ENCODE results near the gene TALDO1.

The TALDO1 gene

DNA sequence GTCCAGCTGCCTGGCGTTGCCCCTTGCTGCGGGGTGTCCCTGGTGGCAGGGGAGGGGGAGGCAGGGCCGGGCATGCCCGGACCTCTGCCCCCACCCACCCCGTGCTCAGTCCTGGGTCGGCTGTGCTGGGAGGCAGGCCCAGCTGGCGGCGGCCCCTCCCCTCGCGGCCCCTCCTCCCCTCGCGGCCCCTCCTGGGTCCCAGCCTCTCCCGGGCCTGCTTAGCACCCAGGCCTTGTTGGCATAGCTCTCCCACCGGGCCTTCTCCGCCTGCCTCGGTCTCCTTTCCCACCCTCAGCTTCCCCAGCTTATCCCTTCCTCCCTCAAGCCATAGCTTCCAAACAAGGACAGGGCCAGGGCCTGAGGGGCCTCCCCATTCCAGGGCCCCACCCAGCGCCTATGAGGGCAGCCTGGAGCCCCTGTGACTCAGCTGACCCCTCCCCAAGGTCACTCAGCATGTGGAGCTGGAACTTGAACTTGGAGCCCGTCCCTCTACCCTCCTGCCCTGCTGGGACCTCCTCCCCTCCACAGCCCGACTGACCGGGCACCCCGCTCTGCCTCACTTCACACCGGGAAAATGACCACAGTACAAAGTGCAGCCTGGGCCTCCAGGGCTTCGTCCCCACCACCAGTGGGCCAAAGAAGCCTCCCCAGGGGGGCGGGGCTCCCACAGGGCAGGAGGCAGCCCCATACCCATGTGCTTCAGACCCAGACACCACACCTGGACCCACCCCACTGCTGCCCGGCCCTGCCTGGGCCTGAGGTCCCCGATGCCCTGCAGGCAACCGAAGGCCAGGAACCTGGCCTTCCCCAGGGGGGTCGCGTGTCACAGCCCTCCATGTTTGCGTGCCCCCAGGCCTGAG, 40.1 kb upstream of the TALDO1 start:
- H3K27ac Mint-ChIP-seq, result no peak overlapping the region
- H3K4me3 Mint-ChIP-seq, result no peak overlapping the region
- H3K36me3 Mint-ChIP-seq (ENCODE audit: low read depth), result no peaks in the 10 kb centered on the region
- peaks cover 14% of the 10 kb centered on the region for H3K27me3 Mint-ChIP-seq
- H3K9me3 Mint-ChIP-seq, result no peaks in the 10 kb centered on the region
- H3K4me1 Mint-ChIP-seq (ENCODE audit: low read depth), result peaks cover 3% of the 10 kb centered on the region

DNA sequence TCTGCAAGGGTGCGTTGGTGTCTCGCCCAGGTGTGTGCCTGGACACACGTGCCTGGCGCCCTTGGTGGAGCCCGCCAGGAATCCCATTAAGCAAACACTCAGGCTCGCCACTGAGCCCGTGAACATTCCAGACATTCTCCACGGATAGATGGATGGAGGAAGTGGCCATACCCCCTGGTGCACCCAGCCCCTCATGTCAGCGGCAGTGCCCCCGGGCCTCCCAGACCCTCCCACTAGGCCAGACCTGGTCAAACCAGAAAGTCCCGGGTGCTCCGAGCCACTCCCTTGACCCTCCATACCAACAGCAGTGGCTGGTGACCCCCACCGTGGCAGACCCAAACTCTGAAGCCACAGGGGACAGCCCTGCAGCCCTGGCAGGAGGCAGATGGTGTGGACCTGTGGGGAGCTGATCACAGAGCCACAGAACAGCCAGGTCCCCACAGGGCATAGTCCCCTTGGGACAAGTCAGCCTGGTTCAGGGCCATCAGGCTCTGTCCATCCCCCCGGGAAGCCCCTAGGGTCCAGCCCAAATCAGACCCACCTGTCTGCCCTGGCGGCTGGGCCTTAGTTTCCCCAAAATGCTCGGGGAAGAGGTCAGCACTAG, 39.3 kb upstream of the TALDO1 start:
- H3K4me3 Mint-ChIP-seq, result no peak overlapping the region
- peaks cover 14% of the 10 kb centered on the region for H3K27me3 Mint-ChIP-seq
- H3K36me3 Mint-ChIP-seq (ENCODE audit: low read depth), result no peaks in the 10 kb centered on the region
- H3K9me3 Mint-ChIP-seq, result no peaks in the 10 kb centered on the region
- H3K4me1 Mint-ChIP-seq (ENCODE audit: low read depth), result peaks cover 3% of the 10 kb centered on the region
- no peak overlapping the region for H3K27ac Mint-ChIP-seq

DNA sequence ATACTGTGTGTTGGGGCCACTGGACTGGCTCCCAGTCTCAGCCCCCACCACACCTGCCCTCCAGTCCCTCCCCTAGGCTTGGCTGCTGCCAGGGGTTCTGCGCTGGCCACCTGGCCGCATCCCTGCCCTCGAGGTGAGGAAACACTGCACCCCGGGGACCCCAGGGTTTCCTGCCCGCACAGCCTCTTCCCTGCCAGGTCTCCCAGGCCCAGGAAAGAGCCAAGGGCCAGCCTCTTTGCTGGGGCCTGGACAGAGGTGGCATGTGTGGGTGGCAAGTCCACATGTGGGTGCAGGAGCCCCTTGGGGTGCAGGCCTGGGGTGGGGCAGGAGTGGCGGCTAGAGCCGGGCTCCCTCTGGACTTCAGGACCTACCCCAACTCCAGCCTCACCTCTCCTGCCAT, 38.8 kb upstream of the TALDO1 start:
- H3K4me3 Mint-ChIP-seq, result no peak overlapping the region
- no peak overlapping the region for H3K27ac Mint-ChIP-seq
- H3K4me1 Mint-ChIP-seq (ENCODE audit: low read depth), result peaks cover 3% of the 10 kb centered on the region
- peaks cover 14% of the 10 kb centered on the region for H3K27me3 Mint-ChIP-seq
- H3K36me3 Mint-ChIP-seq (ENCODE audit: low read depth), result no peaks in the 10 kb centered on the region
- H3K9me3 Mint-ChIP-seq, result no peaks in the 10 kb centered on the region

DNA sequence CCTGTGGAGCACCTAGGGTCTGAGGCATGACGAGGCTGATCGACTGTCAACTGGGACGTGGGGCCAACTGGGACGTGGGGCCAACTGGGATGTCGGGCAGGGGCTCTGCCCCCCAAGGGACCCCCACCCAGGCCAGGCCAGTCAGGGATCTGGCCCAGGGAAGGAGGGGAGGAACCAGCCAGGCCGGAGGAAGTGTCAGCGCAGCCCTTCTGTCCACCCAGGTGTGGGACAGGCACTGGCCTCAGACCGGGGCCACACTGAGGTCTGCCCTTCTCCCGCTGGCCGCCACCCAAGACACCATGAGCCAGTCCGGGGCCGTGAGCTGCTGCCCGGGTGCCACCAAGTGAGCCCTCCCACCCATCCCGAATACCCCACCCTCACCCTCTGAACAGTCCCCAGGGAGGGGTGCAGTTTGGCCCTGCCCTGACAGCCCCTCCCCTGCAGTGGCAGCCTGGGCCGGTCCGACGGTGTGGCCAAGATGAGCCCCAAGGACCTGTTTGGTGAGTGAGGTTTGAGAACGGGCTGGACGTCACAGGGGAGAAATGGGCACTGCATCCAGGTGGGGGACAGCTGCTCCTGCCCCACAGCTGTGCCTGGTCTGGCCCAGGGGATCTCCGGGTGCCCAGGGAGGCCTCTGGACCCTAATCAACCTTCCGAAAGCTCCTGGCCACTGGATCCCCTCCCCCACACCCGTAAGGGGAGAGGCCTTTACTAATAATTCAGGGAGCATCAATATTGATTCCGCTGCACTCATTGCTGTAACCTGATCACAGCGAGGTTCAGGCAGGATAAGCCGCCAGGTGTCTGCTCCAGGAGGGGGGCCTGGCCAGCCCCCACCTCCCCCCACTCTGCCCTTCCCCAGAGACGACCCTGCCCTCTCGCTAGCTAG, 37.9 kb upstream of the TALDO1 start:
- no peaks in the 10 kb centered on the region for H3K9me3 Mint-ChIP-seq
- no peak overlapping the region for H3K27ac Mint-ChIP-seq
- peaks cover 14% of the 10 kb centered on the region for H3K27me3 Mint-ChIP-seq
- no peaks in the 10 kb centered on the region for H3K4me1 Mint-ChIP-seq (ENCODE audit: low read depth)
- no peak overlapping the region for H3K4me3 Mint-ChIP-seq
- H3K36me3 Mint-ChIP-seq (ENCODE audit: low read depth), result no peaks in the 10 kb centered on the region

DNA sequence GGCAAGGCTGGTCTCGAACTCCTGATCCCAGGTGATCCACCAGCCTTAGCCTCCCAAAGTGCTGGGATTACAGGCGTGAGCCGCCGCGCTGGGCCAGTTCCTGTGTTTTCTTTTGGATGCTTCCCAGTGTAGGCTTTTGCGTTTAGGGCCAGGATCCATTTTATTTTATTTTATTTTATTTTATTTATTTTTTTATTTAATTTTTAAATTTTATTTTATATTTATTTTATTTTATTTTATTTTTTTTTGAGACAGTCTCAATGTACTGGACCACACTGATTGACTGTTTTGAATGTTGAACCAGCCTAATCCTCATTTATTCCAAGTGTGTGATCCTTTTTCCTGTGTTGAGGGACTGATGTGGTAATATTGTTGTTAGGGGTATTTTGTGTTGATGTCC, 32.8 kb upstream of the TALDO1 start:
- no peak overlapping the region for H3K4me3 Mint-ChIP-seq
- H3K4me1 Mint-ChIP-seq (ENCODE audit: low read depth), result no peaks in the 10 kb centered on the region

DNA sequence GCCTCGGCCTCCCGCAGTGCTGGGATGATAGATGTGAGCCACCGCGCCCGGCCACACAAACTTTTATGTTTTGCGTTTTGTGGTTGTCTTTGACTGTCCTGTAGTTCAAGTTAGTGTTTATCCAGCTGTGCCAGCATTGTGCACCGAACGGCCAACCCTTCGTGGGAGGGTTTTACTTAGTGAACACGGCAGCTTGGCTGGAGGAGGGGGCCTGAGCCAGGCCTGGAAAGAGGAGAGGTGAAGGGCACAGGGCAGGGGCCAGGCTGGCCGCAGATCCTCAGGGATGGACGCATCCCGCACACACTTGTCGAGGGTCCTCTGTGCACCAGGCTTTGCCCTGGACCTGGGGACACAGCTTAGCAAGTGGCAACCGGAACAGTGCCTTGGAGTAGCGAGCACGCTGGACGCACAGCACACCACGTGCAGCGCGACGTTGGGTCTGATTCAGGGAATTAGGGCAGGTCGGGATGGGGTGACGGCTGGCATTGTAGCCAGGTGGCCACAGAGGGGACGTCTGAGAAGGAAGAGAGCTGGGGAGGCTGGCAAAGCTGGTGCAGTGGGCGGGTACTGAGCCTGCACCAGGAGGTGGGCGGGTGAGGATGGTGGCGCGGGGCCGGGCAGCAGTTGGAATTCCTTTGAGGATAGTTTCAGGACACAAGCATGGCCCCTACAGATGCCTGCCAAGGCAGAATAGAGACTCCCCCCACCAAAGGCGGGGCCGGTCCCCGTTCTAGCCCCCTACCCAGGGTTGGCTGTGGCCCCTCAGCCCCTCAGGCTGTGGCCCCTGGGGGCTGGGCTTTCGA, 27.8 kb upstream of the TALDO1 start:
- Mint-ChIP-seq H3K9me3 (no peaks in the 10 kb centered on the region), H3K4me3 (no peak overlapping the region), H3K4me1 (ENCODE audit: low read depth) (peaks cover 15% of the 10 kb centered on the region), H3K36me3 (ENCODE audit: low read depth) (no peaks in the 10 kb centered on the region), H3K27me3 (peaks cover 19% of the 10 kb centered on the region), H3K27ac (no peak overlapping the region)

More for the DNA sequence above, 32.8 kb upstream of the TALDO1 start:
- Mint-ChIP-seq H3K27ac (no peak overlapping the region), H3K36me3 (ENCODE audit: low read depth) (no peaks in the 10 kb centered on the region), H3K27me3 (peaks cover 19% of the 10 kb centered on the region), H3K9me3 (no peaks in the 10 kb centered on the region)

DNA sequence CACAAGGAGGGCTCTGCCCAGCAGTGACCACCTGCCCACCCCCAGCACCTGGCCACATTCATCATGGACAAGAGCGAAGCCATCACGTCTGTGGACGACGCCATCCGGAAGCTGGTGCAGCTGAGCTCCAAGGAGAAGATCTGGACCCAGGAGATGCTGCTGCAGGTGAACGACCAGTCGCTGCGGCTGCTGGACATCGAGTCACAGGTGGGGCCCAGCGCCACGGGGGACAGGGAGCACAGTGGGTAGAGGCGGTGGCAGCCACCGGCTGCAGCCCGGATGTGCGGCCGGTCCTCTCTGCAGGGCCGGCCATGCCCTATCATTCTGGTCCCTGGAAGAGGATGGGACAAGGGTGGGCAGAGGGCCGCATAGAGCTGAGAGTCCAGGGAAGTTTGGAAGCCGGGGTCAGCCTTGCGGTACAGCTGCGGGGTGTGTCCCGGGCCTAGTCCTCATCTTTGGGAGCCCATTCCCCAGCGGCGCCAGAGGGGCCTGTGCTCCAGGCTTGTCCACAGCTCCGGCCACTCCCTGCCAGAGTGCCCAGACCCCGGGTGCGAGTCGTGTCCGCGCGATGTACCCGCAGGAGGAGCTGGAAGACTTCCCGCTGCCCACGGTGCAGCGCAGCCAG, 27.1 kb upstream of the TALDO1 start:
- H3K27ac Mint-ChIP-seq, result no peak overlapping the region
- H3K36me3 Mint-ChIP-seq (ENCODE audit: low read depth), result no peaks in the 10 kb centered on the region
- H3K27me3 Mint-ChIP-seq, result peaks cover 15% of the 10 kb centered on the region
- peaks cover 18% of the 10 kb centered on the region for H3K4me1 Mint-ChIP-seq (ENCODE audit: low read depth)
- no peak overlapping the region for H3K4me3 Mint-ChIP-seq
- no peaks in the 10 kb centered on the region for H3K9me3 Mint-ChIP-seq

DNA sequence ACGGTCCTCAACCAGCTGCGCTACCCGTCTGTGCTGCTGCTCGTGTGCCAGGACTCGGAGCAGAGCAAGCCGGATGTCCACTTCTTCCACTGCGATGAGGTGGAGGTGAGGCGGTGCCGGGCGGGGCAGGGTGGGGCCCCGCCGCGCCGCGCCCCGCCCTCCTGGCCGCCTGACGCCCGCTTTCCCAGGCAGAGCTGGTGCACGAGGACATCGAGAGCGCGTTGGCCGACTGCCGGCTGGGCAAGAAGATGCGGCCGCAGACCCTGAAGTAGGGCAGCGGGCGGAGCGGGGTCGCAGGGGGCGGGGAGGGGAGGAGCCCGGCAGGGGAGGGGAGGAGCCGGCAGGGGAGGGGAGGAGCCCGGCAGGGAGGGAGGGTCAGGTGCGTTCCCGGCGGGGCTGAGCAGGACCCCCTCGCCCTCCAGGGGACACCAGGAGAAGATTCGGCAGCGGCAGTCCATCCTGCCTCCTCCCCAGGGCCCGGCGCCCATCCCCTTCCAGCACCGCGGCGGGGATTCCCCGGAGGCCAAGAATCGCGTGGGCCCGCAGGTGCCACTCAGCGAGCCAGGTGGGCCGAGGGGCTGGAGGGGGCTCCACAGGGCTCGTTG, 26.5 kb upstream of the TALDO1 start:
- peaks cover 18% of the 10 kb centered on the region for H3K27me3 Mint-ChIP-seq
- H3K4me1 Mint-ChIP-seq (ENCODE audit: low read depth), result peaks cover 18% of the 10 kb centered on the region
- no peak overlapping the region for H3K27ac Mint-ChIP-seq
- H3K4me3 Mint-ChIP-seq, result no peak overlapping the region
- H3K9me3 Mint-ChIP-seq, result no peaks in the 10 kb centered on the region
- no peaks in the 10 kb centered on the region for H3K36me3 Mint-ChIP-seq (ENCODE audit: low read depth)

DNA sequence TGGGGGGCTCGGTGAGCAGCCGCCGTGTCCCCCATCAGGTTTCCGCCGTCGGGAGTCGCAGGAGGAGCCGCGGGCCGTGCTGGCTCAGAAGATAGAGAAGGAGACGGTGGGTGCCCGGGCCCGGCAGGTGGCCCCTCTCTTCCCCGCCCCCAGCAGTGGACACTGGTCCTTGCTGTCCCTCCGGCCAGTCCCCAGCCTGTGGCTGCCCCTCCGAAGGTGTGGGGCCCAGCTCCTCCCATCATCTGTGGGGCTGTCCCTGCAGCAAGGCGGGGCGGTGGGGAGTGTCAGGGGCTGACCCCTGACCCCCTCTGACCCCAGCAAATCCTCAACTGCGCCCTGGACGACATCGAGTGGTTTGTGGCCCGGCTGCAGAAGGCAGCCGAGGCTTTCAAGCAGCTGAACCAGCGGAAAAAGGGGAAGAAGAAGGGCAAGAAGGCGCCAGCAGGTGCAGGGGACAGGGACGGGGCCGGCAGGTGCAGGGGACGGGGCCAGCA, 26.0 kb upstream of the TALDO1 start:
- H3K4me1 Mint-ChIP-seq (ENCODE audit: low read depth), result peaks cover 18% of the 10 kb centered on the region
- H3K36me3 Mint-ChIP-seq (ENCODE audit: low read depth), result no peaks in the 10 kb centered on the region
- no peak overlapping the region for H3K27ac Mint-ChIP-seq
- H3K9me3 Mint-ChIP-seq, result no peaks in the 10 kb centered on the region
- peak overlapping the region; percentile 52 for H3K4me3 Mint-ChIP-seq
- peaks cover 18% of the 10 kb centered on the region for H3K27me3 Mint-ChIP-seq

DNA sequence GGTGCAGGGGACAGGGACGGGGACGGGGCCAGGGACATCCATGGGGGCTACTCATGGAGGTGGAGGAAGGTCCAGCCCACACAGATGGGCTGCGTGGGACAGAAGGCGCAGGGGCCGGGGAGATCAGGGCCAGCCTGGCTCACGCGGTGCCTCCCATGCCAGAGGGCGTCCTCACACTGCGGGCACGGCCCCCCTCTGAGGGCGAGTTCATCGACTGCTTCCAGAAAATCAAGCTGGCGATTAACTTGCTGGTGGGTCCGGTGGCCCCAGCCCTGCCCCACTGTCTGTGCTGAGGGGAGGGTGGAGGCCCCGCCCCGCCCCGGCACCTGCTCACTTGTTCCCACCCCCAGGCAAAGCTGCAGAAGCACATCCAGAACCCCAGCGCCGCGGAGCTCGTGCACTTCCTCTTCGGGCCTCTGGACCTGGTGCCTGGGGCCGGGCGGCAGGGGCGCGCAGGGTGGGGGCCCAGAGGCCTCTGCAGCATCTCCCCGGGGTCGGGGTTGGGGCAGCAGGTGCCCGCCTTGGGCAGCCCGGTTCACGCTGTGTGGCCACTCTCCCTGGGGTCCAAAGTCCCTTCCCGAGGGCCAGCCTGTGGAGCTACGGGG, 25.4 kb upstream of the TALDO1 start:
- no peaks in the 10 kb centered on the region for H3K9me3 Mint-ChIP-seq
- H3K4me3 Mint-ChIP-seq, result peak overlapping the region; percentile 52
- no peaks in the 10 kb centered on the region for H3K36me3 Mint-ChIP-seq (ENCODE audit: low read depth)
- H3K27ac Mint-ChIP-seq, result no peak overlapping the region
- H3K27me3 Mint-ChIP-seq, result peaks cover 18% of the 10 kb centered on the region
- peaks cover 22% of the 10 kb centered on the region for H3K4me1 Mint-ChIP-seq (ENCODE audit: low read depth)

DNA sequence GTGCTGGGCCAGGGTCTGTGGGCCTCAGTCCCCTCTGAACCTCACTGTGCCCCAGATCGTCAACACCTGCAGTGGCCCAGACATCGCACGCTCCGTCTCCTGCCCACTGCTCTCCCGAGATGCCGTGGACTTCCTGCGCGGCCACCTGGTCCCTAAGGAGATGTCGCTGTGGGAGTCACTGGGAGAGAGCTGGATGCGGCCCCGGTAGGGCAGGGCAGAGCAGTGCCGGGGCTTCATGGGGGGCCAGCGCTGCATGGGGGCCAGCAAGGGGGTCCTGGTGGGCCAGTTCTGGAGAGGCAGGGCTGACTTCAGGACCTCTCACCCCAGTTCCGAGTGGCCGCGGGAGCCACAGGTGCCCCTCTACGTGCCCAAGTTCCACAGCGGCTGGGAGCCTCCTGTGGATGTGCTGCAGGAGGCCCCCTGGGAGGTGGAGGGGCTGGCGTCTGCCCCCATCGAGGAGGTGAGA, 24.9 kb upstream of the TALDO1 start:
- no peak overlapping the region for H3K27ac Mint-ChIP-seq
- H3K36me3 Mint-ChIP-seq (ENCODE audit: low read depth), result no peaks in the 10 kb centered on the region
- peaks cover 23% of the 10 kb centered on the region for H3K4me1 Mint-ChIP-seq (ENCODE audit: low read depth)
- no peak overlapping the region for H3K4me3 Mint-ChIP-seq
- H3K27me3 Mint-ChIP-seq, result peaks cover 18% of the 10 kb centered on the region
- H3K9me3 Mint-ChIP-seq, result no peaks in the 10 kb centered on the region

DNA sequence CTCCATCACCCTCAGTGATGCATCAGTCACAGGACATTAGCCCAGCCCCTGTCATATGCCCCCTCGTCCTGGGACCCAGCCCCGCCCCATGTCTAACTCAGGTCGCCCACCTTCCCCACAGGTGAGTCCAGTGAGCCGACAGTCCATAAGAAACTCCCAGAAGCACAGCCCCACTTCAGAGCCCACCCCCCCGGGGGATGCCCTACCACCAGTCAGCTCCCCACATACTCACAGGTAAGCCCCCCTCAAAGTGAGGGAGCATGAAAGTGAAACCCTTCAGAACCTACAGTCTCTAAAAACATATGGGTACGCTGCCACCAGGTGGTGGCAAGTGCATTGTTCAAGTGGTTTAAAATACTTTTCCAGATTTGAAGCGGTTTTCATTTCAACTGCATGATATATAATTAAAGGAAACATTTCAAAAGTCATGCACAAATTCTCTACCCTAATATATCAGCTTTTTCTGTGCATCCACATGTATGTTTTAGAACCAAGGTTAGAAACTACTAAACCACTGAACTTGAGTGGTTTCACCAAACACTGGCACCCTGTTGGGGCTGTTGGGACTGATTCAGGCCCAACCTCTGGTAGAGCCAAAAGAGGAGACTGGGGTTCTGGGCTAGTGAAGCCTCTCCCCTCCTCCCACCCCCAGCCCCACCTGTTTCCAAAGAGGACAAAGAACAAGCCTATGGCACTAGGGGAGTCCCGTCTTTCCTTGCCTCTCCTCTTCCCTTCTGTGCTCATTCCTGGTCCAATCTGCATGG, 24.0 kb upstream of the TALDO1 start:
- H3K27me3 Mint-ChIP-seq, result peaks cover 18% of the 10 kb centered on the region
- no peak overlapping the region for H3K4me3 Mint-ChIP-seq
- H3K4me1 Mint-ChIP-seq (ENCODE audit: low read depth), result peaks cover 23% of the 10 kb centered on the region
- no peaks in the 10 kb centered on the region for H3K36me3 Mint-ChIP-seq (ENCODE audit: low read depth)
- no peaks in the 10 kb centered on the region for H3K9me3 Mint-ChIP-seq
- H3K27ac Mint-ChIP-seq, result no peak overlapping the region
